ENCODE data around the gene STAG2.
A peak's percentile ranks its signal among the peaks of the same experiment; 100 is the strongest.
"Not testable (repeated sequence)": the region's sequence is repeated elsewhere in the genome, so short reads cannot be mapped to it uniquely, and the experiment has no call there.

Gene STAG2

DNA sequence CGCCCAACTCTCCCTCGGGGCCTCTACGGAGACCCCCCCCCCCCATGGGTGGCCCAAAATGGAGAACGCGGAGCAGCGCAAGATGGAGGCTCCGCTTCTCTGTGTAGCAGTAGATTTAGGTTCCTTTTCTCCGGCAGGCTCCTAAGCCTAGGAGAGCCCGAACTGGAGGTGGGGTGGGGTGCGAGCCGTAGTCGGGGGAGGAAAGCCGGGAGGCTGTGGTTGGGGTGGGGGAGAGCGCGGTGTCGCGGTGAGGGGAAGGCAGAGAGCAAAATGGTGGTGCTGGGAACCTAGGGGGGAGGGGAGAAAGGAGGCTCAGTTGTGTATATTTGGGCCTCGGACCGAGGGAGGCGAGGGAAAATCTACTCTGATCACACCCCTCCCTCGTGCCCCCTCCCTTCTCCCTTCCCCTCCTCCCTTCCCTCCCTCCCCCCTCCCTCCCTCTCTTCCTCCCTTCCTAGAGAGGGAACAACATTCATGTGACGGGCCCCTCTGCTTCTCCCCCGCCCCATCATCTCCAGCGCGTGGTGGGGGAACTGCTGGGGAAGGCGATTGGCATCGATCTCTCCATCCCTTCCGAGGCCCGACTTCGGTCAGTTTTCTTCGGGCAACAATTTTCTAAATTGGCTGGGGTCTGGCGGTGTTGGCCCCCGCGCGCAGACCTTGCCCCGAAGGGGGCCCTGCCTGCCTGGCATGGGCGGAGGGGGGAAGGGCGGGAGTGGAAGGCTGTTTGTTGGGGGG is at the start of gene STAG2:
Gene STAG2 (plus strand): TSS at position 439 of the 738 bp plus-strand sequence. CDS start 60,922 bp downstream, outside the sequence.
- peak; percentile 36 for DNase-seq

DNA sequence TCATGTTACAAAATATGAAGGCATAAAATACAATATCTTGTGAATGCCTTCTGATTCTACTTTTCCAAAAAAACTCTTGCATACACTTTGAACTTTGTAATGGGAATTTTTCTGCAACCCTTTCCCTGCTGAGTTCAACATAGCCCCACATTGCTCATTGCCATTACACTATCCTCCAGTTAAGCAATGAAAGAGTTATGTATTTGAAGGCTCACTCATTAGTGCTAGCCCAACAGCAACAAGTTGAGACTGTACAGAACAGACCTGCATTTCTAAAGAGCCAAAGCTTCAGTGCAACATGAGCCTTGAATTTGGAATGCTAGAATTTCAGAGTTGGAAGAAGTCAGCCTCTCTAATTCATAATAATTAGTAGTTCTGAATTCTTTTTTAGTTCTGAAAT is 44.4 kb upstream of the STAG2 start:
- DNase-seq, result no peak

DNA sequence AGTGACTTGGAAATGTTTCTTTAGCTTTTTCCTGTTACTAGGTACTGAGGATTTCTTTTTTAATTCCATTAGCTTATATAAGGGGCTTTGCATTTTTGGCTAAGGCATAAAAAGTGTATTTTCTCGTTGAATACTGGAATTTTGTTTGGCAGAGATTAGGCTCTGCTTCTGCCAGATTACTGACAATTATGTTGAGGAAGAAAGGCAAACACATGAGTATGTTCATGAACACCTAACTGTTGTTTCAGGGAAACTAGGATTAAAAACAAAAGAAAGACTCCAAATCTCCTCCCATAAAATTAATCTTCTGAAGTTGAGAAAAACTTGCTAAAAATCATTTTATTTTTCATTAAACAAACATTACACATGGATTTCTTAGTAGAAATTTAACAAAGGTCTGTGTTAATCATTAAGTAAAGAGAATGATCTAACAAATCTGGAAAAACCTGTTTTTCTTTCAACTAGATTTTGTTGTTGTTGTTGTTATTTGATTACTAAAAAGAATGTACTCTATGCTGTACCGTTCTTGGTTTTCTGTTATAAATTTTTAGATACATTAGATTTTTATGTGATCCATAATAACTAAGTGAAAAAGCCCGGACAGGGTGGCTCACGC is 43.3 kb upstream of the STAG2 start:
- DNase-seq, result no peak

DNA sequence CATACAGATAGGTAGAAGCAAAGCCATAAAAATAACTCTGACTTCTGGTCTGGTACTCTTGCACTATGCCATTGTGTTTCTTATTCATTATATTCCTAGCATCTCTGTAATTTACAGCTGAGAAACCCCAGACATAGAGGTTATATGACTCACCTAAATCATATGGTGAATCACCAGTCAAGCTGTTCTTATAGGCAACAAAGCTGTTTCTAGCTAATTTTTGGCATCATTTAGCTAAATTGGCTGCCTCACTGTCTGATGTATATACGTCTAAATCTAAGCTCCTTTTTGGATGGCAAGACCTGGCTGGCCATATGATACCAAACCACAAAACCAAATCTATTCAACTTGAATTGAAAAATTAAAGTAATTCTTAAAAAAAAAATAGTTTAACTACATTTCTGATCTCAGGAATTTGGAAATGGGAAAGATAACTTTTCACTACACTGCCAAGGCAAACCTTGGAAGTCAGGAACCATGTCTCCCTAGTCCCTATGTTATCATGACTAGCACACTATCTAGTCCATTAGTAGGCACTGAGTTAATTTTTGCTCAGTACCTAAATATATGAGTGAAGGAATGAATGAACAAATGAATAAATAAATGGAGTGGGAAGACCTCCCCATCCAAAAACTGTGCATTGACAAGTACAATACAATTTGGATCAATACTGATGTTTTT is 41.3 kb upstream of the STAG2 start:
- no peak for DNase-seq

DNA sequence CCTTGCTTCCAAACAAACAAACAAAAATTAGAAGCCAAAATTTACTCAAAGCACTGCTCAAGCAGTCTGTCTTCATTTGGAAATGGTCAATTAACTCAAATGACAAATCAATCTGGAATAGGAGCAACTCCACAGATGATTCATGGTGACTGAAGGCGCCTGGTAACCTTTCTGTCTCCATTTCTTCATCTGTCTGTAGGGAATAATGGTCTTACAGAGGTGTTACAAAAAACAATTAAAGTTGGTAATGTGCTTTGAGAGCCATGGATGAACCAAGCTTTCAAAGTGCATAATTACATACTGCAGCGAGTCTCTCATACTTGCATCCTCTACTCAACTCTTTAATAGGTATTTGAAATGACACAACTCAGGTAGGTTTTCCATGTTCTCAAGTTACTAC is 38.3 kb upstream of the STAG2 start:
- no peak for DNase-seq

DNA sequence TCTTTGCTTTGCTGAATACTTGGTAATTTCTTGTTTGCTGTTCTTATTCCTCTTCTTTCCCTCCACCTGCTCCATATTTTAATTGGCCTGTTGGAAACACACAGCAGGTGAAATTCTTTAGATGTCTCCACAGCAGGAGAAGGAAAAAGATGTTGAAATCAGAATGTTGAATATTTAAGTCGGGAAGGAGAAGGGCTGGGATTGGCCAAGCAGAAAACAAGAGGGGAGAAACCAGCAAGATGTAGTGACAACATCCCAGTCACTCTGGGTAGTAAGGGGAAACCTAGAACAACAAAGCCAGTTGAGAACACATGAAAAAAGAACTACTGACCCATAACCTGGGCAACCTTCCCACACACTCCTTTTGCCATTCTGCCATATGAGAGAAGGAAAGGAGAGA is 37.3 kb upstream of the STAG2 start:
- DNase-seq, result no peak

DNA sequence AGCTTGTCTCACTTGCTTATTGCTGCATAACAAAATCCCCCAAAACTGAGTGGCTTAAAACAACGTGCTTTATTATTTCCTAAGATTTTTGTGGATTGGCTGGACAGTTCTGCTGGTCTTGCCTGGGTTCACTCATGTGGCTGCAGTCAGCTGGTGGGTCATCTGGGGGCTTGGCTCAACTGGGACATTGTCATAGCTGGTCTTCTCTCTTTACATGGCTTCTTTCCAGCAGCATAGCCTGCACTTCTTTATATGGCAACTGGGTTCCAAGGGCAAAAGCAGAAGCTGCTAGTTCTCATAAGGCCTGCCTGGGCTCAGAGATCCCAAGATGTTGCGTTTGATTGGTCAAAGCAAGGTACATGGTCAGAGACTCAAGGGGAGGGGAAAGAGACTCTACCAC is 33.7 kb upstream of the STAG2 start:
- no peak for DNase-seq

DNA sequence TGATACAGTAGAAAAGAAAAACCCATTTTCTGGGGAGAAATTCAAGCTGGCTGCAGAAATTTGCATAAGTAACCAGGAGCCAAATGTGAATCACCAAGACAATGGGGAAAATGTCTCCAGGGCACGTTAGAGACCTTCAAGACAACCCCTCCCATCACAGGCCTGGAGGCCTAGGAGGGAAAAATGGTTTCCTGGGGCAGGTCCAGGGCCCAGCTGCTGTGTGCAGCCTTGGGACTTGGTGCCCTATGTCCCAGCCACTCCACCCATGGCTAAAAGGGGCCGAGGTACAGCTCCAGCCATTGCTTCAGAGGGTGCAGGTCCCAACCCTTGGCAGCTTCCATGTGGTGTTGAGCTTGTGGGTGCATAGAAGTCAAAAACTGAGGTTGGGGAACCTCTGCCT is 29.5 kb upstream of the STAG2 start:
- not testable (repeated sequence) for DNase-seq

DNA sequence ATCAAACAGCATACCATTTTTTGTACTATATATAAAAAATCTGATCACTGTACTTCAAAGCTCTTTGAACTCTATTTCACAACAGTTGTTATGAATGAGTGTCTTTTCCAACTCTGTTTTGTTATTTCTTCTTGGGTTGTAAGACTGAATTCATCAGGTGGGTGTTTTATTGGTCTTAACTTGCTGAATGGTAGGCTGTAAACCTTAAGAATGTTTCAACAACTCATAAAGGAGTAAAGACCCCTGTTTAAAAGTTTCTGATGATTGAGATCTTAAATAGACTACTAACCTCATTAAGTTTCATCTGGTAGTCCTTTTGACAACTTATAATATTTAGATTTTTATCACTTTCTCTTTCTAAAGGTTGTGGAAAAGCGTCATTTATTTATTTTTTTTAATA is 18.4 kb upstream of the STAG2 start:
- DNase-seq, result no peak

DNA sequence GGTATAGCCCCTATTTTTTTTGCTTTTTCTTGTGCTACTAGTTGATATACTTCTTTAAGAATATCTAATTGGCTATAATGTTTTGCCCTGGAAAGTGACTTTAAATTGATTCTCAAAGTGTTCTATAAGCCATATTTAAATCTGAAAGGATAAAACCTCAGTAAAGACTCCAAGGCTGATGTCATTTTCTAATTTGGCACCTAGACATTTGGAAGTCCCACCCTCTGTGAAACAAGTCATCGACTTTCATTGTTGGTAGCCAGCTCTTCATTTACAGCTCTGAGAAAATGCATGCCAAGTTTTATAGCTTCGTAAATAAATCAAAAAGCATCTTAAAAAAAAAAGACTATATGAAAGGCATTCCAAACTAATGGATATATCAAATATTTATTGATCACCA is 18.0 kb upstream of the STAG2 start:
- DNase-seq, result no peak

DNA sequence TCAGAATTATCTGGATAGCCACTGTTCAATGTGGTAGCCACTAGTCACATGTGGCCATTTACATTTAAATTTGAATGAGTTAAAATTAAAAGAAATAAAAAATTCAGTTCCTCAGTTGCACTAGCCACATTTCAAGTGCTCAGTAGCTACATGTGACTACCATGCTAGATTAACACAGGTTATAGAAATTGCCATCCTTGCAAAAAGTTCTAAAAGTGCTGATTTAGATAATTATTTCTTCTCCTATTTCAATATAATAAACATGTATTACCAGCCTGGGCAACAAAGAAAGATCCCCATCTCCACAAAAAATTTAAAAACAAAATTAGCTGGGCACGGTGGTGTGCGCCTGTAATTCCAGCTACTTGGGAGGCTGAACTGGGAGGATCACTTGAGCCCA is 11.7 kb upstream of the STAG2 start:
- no peak for DNase-seq

DNA sequence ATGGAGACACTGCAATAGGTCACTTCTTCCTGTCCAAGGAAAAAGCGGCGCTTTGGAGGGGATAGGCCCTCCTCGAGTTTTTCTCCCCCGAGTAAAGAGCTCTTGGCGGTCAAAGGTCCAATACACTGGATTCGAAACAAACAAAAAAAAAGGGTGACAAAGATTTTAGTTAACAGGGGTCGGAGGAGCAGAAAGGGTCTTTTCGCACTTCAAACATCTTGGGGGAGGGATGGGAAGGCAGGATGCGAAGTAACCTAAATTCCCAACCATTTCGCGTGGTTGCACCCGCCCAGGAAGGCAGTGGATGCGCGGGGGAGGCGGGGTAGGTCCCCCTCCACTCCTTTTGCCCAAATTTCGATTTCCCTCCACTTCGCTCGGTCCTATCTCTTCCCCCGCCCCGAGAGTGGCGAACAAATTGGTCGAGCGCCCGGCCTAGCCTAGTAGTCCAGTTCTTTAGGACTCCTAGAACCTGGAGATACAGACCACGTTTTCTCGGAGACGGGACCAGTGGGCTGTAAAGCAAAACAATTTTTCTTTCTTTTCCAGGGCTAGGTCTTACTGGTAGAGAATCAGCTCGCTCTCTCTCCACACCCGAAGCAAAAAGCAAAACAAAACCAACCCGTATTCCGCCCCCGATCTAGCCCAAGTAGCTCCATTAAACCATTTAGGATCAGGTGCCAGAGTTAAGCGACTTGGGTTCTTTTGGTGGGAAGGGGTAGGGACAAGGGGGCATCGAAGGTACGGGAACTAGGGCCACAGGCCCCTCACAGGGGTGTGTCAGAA is 2.0 kb upstream of the STAG2 start:
- DNase-seq, result peak; percentile 33

DNA sequence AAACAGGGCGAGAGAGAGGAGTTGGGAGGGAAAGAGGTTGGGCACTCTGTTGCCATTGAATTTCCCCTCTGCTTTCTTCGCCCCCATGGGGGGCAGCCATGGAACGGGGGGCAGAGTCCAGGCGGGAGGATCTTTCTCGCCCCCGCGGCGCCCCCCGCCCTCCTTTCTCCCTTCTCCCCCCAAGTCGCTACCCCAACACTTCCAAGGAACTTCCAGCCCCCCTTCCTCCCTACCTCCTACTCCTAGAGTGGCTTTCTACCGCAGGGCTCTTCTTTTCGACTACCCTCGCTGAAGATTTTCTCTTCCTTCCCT is 594 bp upstream of the STAG2 start:
- no peak for DNase-seq

DNA sequence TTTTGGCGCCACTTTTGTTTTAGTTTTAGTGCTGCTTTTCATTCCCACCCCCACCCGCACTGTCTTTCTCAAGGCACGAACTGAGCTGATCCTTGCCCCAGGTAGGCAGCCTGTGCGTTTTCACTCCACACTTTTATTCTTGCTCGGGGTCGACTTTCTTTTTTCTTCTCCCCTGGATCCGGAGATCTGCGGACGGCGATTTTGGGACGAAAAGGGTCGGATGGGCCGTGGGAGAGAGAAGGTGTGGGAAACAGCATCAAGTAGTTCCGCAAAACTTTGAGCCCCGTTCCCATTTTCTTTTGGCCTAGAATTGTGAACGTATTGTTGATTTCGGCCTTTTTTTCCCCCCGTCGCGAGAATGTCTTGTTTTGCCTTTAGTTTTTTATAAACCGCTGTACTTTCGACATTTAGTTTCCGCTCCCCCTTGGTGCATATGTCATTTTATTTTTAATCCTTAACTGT is 531 bp downstream of the STAG2 start:
- DNase-seq, result peak; percentile 34

DNA sequence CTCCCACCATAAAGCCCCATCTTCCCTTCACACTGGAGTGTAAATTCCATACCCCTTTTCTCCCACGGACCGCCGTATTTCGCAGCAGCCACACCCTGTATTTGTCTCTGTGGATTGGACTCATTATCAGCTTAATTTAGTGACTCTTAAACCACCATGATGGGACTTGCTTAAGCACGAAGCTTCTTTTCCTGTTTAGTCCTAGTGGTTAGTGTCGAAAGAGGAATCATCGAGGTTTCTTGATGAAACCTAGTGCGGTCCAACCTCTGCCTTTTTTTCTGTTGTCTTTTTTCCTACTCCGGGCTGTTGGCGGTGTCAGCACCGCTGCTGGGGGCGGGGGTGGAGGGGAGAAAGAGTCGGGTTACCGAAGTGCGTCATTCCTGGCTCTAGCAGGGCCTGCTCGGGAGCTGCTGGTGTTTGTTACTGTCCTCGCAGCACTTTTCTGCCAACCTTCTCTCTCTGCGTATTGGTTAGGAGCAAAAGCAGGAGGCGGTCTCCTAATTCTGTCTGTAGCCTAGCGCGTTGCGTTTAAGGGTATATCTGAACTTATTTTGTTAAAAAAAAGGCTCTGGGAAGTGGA is 1.4 kb downstream of the STAG2 start:
- DNase-seq, result peak; percentile 63

DNA sequence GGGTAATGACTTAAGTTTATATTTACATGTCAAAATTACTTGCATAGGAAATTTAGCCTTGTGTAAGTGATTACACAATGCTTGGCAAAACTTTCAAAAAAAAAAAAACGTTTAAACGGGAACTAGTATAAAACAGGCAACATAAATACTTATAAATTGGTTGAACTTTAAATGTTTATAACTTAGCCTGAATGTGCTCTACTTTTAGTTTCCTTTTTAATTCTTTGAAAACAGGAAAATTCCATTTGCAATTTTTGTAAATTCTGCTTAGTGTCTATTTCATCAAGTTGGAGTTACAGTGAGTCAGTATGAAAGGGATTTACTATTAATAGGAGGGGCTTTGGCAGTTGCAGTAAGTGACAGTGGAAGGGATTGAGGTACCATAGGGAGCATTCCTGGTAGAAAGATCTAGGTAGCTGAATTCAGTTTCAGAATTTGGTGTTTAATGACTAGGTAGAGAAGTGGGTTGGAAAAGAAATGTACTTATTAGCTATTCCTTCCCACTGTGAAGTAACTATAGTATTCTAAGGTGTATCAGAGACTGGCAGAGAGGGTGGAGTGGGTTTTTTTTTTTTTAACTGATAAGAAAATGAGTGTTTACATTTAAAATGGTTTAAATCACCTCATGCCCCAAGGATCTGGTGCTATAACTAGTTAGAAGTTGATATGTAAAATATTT is 2.8 kb downstream of the STAG2 start:
- no peak for DNase-seq

DNA sequence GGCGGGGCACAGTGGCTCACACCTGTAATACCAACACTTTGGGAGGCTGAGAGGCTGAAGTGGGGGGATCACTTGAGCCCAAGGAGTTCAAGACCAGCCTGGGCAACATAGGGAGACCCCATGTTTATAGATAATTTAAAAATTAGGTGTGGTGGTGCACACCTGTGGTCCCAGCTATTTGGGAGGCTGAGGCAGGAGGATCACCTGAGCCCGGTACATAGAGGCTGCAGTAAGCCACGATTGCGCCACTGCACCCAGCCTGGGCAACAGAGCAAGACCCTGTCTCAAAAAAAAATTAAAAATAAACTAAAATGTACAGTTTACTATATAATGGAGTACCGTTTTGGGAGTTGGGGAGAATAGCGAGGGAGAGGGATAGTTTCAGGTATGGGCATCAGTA is 4.2 kb downstream of the STAG2 start:
- DNase-seq, result no peak

DNA sequence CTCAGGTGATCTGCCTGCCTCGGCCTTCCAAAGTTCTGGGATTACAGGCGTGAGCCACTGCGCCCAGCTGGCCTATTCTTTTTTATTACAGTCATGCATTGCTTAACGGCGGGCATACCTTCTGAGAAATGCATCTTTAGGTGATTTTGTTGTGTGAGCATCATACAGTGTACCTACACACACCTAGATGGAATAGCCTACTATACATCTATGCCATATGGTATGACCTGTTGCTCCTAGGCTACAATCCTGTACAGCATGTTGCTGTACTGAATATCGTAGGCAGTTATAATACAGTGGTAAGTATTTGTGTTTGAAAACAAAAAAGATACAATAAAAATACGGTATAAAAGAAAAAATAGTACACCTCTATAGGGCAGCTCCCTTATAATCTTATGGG is 6.0 kb downstream of the STAG2 start:
- DNase-seq, result no peak

DNA sequence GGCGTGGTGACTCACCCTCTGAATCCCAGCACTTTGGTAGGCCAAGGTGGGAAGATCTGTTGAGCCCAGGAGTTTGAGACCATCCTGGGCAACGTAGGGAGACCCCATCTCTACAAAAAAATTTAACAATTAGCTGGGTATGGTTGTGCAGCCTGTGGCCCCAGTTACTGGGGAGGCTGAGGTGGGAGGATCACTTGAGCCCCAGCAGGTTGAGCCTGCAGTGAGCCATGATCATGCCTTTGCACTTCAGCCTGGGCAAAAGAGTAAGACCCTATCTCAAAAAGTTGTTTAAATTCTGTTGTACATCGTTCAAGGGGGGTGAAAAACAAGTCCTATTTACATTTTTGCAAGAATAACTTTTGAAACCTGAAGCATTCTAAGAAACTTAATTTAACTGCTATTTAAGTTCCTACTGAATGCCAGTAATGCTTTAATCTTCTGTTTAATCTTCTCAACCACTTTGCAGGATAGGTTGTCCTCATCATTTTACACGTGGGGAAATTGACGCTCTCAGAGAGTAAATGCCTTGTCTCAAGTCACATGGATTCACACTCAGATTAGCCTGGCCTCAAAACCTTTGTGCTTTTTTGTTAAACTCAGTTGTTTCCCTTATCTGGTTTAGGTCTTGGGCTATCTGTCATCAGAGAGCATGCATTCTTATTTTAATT is 7.0 kb downstream of the STAG2 start:
- DNase-seq, result no peak

DNA sequence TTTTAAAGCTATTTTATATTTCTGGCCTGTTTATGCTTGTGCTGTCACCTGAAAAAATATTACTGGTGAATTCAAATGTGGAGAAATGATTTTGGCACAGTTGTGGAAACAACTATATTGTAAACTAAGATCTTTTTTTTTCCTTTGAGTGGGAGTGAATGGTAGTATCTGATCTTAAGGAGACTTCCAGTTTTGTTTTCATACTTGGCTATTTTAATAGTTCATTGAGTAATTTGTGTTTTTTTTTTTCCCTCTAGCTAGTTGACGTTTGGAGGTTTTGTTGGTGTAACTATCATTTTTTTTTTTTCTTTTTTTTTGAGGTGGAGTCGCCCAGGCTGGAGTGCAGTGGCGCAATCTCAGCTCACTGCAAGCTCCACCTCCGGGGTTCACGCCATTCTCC is 10.5 kb downstream of the STAG2 start:
- no peak for DNase-seq

DNA sequence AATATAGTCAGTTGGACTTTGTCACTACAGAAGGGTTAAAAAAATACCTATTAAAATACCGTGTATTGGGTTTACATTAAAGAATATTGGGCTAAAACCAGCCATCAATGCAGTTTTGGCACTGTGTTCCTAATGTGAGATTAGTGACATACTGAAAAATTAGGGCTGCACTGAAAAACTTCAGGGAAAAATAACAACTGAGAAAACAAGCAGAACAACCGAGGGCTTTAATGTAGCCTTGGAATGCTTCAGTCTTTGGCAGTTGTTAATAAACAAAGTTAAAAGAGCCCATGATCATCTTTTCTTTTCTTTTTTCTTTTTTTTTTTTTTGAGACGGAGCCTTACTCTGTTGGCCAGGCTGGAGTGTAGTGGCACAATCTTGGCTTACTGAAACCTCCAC is 12.4 kb downstream of the STAG2 start:
- DNase-seq, result no peak

DNA sequence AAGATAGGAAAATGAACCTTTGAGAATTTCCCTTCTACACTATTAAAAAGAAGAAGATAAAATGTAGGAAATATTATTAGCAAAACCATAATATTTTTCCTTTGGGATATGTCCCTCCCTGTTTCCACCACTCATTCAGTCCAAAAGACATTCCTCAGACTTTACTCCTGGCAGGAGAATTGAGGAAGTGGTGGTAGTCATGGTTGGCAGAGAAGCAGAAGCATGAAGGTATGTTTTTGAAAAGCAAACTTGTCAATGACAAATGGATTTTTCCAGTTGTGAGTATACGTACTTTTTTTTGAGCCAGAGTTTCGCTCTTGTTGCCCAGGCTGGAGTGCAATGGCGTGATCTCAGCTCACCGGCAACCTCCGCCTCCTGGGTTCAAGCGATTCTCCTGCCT is 13.7 kb downstream of the STAG2 start:
- DNase-seq, result no peak
